Measurements from ENCODE around the gene NFIX.
"Not testable (repeated sequence)": the region's sequence is repeated elsewhere in the genome, so short reads cannot be mapped to it uniquely, and the experiment has no call there.

Gene NFIX

DNA sequence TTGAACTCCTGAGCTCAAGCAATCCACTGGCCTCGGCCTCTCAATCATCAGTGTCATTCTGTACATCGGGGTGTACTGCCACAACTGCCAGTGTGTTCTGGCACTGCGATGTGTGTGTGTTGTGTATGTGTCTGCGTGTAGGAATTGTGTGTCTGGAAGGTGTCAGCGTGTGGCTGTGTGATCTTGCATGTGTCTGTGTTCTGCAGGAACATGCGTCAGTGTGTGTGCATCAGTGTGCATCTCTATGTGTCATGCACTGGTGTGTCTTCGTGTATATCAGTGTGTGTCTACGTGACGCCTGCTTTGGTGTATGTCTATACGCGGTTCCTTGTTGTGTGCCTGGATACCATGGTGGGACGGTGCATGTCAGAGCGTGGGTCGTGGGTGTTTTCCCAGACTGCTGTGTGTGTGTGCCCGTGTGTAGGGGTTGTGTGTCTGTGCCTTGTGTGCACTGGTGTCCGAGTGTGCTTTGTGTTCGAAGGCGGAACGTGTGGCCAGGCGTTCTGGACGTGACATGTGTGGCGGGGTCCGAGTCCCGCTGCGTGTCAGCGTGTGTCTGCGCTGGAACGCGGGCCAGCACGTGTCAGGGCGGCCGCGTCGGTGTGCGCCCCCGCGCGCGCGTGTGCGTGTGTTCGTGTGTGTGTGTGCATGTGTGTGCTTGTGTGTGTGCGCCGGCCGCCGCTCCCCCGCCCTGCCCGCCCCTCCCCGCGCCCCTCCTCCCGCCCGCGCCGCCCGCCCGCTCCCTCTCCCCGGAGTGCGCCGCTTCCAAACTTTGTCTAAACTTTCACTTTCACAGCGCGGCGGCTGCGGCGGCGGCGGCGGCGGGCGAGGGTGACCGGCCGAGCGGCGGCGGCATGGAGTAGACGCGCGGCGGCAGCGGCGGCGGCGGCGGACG, at the start of gene NFIX:
TSS of gene NFIX (plus strand) at position 775 of the 895 bp plus-strand sequence. CDS start 363 bp downstream, outside the sequence.
- DNase-seq (ENCODE audit: extremely low read depth in 1 of 2, low read depth in 1 of 2): peak in 1 of 2 donors; percentile 38

DNA sequence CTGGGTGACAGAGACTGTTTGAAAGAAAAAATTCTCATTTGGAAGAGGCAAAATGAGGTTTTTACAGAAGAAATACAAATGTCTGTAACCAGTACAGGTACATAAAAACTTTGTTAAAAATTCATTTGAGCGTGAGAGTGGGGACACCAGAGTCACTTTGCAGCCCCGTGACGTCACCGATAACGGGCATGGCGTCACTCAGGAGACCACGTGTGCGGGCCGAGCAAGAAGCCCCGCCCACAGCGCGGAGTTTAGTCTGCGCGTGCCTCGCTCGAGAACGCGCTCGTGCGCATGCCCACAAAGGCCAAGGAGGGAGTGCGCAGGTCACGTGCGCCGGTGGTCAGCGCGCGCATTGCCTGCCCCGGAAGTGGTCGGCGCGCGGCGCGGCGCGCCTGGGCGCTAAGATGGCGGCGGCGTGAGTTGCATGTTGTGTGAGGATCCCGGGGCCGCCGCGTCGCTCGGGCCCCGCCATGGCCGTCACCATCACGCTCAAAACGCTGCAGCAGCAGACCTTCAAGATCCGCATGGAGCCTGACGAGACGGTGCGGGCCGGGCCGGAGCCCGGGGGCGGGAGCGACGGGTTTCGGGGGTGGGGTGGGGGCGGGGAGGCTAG, 49.7 kb upstream of the NFIX start, which contains the start of gene RAD23A:
TSS of gene RAD23A (plus strand) at position 384 of the 613 bp plus-strand sequence. CDS start at position 471, 87 bp downstream.
- peak; percentile 96 to 98 for DNase-seq (ENCODE audit: extremely low read depth in 1 of 2, low read depth in 1 of 2)

DNA sequence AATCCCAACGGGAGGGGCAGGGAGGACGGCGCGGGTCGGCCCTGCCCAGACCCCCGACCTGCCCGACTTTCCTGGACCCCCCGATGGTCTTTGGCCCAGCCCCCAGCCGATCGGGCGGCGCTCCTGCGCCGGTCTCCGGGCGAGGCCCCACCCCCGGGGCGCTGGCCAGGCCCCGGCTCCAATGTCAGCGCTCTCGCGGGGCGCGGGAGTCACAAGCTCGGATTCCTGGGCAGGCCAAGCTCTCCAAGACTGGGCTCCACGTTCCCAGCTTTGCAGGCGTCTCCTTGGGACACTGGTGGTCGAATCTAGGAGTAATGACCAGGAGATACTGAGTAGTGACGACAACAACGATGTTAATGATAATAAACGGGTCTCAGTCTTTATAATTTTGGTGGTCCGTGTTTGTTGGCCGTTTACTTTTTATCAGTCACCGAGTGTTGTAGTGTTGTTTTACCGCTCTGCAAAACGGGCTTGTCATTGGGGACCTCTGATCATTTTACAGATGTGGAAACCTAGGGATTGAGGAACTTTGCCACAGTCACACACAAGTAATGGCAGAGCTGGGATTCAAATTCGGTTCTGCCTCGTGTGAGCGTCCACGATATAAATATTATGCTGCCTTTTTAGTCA, 49.1 kb upstream of the NFIX start:
- DNase-seq (ENCODE audit: extremely low read depth in 1 of 2, low read depth in 1 of 2): peak in 1 of 2 donors; percentile 35

DNA sequence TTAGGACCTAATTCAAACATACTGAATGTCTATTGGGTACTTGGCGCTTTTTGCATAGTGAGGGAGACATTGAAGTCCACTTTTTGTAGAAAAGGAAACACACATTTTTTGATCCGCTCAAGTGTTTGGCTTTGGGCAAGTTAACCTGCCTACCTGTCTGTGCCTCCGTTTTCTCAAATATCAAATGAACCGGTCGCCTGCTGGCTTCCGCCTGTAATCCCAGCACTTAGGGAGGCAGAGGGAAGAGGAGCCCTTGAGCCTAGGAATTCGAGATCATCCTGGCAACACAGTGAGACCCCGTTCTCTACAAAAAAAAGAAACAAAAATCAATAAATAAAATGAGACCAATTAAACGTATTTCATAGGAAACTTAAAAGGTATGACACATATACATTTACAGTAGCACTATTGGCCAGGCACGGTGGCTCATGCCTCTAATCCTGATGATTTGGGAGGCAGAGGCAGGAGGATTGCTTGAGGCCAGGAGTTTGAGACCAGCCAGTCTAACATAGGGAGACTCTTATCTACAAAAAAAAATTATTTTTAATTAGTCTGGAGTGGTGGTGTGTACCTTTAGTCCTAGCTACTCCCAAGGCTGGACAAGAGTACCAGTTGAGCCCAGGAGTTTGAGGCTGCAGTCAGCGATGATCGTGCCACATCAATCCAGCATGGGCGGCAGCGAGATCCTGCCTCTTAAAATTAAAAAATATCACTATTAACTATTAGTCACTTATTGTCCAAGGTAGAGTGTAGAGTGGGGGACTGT, 48.4 kb upstream of the NFIX start:
- DNase-seq (ENCODE audit: extremely low read depth in 1 of 2, low read depth in 1 of 2): no peak

DNA sequence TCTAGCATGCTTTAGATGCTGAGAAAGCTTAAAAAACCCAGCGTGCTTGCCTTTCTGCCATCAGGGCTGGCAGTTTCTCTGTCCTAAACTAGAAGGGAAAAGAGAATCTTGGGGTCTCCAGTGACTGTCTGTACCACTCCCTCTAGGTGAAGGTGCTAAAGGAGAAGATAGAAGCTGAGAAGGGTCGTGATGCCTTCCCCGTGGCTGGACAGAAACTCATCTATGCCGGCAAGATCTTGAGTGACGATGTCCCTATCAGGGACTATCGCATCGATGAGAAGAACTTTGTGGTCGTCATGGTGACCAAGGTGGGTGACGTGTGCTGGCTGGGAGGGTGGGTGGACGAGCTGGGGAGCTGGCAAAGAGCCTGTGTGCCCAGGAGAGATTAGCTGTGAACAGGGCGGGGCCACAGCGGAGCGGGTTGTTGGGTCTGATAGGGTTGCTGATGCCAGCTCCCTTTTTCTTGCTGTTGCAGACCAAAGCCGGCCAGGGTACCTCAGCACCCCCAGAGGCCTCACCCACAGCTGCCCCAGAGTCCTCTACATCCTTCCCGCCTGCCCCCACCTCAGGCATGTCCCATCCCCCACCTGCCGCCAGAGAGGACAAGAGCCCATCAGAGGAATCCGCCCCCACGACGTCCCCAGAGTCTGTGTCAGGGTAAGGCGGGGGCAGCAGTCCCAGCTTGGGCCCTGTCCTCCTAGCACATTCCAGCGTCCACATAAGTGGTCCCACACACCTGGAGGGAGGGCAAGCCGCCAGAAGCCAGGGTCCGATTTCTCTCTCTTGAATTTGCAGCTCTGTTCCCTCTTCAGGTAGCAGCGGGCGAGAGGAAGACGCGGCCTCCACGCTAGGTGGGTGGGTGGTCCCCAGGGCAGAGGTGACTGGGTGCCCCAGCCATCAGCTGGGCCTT, 47.3 kb upstream of the NFIX start:
- DNase-seq (ENCODE audit: extremely low read depth in 1 of 2, low read depth in 1 of 2): no peak

DNA sequence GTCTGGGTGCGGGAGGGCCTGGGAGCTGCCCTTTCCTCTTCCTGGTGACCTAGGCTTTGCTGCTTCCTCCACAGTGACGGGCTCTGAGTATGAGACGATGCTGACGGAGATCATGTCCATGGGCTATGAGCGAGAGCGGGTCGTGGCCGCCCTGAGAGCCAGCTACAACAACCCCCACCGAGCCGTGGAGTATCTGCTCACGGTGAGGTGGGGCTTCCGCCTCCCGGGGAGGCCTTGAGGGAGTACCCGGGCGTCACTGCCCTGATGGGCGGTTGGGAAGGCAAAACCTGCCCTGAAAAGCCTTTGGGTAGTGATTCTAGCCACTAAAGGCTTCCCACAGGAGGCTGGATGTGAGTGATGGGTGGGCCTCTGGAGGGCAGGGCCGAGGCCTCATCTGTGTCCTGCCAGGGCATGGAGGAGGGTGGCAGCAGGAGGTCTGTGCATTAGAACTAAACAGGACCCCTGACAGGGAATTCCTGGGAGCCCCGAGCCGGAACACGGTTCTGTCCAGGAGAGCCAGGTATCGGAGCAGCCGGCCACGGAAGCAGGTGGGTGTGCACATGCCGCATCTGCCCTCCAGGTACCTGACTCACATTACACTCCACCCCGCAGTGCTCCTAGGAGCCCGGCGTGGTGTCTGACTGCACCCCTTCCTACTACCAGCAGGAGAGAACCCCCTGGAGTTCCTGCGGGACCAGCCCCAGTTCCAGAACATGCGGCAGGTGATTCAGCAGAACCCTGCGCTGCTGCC, 46.5 kb upstream of the NFIX start:
- no peak for DNase-seq (ENCODE audit: extremely low read depth in 1 of 2, low read depth in 1 of 2)

DNA sequence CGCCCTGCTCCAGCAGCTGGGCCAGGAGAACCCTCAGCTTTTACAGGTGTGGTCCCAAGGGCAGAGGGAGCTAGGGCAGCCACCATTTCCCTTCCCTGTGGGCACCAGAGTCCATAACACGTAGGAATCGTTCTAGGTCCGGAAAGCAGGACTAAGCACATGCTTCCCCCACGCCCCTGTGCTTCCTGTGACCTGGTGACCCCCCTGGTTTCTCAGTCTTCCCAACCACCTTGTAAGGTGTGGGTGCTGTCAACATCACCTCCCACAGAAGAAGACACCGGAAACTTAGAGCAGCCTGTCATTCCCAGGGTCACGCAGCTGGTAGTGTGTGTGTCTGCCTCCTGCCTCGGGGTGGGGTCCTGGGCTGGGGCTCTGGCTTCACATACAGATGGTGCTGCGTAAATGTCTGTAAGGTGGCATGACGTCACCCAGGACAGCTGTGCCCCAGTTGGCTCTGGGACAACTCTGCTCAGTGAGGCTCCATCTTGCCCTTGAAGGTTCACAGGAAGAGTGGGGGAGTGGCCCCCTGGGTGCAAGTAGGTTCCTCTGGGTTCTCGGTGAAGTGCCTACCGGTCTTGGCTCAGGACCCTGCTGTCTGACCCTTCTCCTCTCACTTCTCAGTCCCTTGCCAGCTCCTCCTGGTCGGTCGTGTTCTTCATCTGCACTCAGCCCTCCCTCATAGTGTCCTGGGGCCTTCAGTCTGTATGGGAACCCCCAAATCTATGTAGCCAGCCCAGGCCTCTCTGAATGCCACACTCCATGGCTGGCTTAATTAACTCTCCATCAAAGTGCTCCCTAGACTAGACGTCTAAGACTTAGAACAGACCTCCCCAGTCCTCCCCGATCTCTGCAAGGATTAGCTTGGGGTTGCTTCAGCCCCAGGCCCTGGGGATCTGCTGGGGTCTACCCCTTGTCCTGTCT, 45.7 kb upstream of the NFIX start:
- DNase-seq (ENCODE audit: extremely low read depth in 1 of 2, low read depth in 1 of 2): no peak

DNA sequence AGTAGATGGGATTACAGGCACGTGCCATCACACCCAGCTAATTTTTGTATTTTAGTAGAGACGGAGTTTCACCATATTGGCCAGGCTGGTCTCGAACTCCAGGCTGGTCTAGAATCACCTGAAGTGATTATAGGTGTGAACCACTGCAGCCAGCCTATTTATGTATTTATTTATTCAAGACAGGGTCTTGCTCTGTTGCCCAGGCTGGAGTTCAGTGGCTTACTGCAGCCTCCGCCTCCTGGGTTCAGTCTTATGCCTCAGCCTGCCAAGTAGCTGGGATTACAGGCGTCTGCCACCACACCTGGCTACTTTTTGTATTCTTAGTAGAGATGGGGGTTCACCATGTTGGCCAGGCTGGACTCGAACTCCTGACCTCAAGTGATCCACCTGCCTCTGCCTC, 43.2 kb upstream of the NFIX start:
- DNase-seq (ENCODE audit: extremely low read depth in 1 of 2, low read depth in 1 of 2): not testable (repeated sequence)

DNA sequence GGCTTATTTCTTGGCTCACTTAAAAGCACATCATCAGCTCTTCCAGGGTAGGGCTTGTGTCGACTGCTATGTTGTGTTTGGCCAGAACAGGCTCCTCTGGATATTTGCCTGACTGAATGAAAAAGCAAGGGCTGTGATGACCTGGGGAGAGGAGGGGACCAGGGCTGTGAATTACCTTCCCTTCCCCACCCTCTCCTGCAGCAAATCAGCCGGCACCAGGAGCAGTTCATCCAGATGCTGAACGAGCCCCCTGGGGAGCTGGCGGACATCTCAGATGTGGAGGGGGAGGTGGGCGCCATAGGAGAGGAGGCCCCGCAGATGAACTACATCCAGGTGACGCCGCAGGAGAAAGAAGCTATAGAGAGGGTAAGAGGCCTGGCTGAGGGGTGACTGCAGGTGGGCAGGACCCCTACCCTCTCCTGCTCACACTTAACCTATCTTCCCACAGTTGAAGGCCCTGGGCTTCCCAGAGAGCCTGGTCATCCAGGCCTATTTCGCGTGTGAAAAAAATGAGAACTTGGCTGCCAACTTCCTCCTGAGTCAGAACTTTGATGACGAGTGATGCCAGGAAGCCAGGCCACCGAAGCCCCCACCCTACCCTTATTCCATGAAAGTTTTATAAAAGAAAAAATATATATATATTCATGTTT, 42.7 kb upstream of the NFIX start:
- DNase-seq (ENCODE audit: extremely low read depth in 1 of 2, low read depth in 1 of 2): no peak

DNA sequence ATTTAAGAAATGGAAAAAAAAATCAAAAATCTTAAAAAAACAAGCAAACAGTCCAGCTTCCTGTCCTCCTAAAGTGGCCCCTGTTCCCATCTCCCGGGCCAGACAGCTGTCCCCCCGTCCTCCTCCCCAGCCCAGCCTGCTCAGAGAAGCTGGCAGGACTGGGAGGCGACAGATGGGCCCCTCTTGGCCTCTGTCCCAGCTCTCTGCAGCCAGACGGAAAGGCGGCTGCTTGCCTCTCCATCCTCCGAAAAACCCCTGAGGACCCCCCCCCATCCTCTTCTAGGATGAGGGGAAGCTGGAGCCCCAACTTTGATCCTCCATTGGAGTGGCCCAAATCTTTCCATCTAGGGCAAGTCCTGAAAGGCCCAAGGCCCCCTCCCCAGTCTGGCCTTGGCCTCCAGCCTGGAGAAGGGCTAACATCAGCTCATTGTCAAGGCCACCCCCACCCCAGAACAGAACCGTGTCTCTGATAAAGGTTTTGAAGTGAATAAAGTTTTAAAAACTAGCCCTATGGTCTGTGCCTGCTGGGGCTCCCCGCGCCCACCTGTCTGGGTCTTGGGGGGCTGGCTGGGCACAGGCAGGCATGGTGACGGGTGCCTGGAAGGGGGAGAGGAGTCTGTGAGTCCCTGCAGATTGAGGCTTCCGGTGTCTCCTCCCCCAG, 42.0 kb upstream of the NFIX start:
- no peak for DNase-seq (ENCODE audit: extremely low read depth in 1 of 2, low read depth in 1 of 2)

DNA sequence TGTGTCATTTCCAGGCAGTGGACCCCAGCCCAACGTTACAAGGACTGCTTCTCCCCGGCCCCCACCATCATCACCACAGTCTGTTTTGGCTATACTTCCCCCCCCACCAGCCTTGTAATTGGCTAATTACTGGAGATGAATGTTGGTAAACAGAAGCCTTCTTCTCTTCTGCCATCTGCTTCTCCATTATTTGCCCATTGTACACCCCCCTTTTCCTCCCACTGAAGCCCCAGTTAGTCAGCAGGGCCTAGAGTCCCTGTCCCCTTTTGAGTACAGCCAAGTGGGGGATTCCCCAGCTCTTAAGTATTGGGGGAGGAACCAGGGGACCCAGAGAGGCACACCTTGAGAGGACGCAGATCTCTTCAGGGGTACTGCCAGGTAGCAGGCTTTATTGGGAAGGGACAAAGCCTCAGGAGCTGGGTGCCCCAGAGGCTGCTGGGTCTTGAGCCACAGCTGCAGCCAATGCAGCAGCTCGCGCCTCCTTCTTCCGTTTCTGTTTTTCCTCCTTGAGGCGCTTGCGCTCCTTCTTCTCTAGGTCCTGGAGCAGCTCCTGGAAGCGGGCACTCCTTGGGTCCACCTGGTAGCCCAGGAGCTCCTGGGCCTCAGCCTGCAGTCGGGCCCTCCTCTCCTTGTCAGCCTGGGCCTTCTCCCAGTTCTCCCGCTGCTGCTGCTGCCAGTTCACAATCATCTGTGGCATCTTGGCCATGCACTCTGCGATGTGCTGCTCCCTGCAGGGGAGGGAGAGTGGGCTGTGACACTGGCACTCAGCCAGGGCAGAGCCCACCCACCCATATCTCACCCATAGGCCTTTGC, 41.3 kb upstream of the NFIX start:
- no peak for DNase-seq (ENCODE audit: extremely low read depth in 1 of 2, low read depth in 1 of 2)

DNA sequence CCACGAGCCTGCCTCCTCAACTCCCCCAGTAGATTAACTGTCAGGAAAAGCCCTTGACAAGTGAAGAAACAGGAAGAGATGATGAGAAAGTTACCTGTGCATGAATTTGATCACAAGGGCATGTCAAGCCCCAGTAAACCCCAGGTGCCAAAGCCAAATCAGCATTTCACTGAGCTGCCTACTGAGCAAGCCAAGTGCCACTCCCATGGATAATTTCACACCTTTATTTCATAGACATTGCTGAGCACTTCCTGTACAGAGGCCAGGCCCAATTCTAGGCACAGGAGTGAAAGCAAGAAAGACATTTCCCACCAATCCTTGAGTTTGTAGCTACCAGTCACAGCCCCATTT, 40.7 kb upstream of the NFIX start:
- DNase-seq (ENCODE audit: extremely low read depth in 1 of 2, low read depth in 1 of 2): no peak

DNA sequence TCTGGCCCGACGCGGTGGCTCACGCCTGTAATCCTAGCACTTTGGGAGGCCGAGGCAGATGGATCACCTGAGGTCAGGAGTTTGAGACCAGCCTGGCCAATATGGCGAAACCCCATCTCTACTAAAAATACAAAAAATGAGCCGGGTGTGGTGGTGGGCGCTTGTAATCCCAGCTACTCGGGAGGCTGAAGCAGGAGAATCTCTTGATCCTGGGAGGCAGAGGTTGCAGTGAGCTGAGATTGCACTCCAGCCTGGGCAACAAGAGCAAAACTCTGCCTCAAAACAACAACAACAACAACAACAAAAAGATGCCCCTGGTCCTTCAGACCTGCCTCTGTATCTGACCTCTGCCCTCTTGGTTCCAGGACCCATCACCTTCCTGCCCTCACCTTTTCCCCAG, 39.7 kb upstream of the NFIX start:
- not testable (repeated sequence) for DNase-seq (ENCODE audit: extremely low read depth in 1 of 2, low read depth in 1 of 2)

DNA sequence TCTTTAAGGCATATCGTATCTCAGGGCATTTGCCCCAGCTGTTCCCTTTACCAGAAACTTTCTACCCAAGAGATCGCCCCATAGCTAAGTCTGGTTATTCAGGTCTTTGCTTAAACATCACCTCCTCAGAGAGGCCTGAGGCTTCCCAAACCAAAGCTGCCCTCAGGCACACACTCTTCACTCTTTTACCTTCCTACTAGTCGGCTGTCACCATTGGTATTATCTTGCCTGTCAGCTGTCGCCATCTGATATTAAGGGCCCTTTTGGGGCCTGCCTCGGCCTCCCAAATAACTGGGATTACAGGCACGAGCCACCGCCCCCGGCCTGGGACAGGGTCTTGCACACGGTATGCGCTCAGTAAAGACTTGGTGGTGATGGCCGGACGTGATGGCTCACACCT, 39.3 kb upstream of the NFIX start:
- no peak for DNase-seq (ENCODE audit: extremely low read depth in 1 of 2, low read depth in 1 of 2)

DNA sequence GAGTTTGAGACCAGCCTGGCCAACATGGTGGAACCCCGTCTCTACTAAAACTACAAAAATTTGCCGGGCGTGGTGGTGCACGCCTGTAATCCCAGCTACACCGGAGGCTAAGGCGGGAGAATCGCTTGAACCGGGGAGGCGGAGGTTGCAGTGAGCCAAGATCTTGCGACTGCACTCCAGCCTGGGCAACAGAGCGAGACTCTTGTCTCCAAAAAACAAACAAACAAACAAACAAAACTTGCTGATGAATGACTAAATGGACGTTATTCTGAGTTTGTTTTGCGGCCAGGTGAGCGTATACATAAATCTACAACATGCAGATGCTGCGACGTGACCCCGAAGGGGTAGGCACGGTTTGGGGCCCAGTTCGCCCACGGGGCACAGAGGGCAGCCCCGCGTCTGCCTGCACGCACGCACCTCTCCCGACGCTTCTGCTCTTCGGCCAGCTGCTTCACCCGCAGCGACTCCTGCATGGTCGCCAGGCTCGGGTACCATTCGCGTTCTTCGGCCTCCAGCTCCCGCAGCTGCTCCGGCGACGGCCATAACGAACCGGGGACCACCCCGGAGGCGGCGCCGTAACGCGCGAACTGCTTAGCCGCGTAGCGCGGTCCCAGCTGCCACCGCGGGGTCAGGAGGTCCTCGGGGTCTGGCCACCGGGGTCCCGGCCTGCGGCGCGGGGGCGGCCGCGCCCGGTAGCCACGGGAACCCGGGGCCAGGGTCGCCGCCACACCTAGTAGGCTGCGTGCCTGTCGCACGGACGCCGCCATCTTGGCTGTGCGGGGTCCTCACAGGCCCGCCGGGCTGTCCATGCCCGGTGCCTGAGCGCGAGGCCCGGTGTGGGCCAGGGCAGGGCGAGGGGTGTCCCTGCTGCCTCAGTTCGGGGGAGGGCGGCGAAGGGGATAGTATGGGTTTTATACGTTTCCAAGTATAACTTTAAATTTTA, 38.6 kb upstream of the NFIX start, which contains the start of gene GADD45GIP1:
TSS of gene GADD45GIP1 (minus strand) at position 778 of the 943 bp plus-strand sequence. CDS start at position 767, 11 bp downstream.
- DNase-seq (ENCODE audit: extremely low read depth in 1 of 2, low read depth in 1 of 2): peak in 1 of 2 donors; percentile 73
